ENCODE results near the gene TRO.

DNA sequence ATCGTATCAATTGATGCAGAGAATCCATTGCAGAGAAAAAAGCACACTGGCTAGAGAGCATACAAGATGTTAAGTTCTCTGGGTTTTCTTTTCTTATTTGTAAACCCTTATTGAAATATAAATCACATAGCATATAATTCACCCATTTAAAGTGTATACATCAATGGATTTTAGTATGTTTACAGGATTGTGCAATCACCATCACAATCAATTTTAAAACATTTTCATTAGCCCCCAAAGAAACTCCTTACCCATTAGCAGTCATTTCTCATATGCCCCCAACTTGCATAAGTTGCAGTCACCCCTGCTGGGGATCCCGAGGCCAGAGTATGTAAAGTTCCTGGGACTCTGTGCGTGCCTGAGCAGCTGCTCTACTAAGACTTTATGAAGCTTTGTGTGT, 34.9 kb upstream of the TRO start:
- TF ChIP-seq CTCF (conservative IDR thresholded peaks at IDR 0.05) (no peak), EZH2 (IDR thresholded peaks at IDR 0.05; ENCODE audit: low read depth) (no peak)

Measured in PC-9 (cell line).